HG03108 (cell line): ENCODE results near the gene EBPL.
"Not testable (repeated sequence)": the region's sequence is repeated elsewhere in the genome, so short reads cannot be mapped to it uniquely, and the experiment has no call there.

Experiments
- ATAC-seq: cut with Tn5 transposase; IDR thresholded peaks from one replicate; pipeline ENCODE4 v1.9.1; 2021; ENCODE audit warnings: moderate library complexity; ENCODE audit not compliant: unreplicated experiment

Gene EBPL

DNA sequence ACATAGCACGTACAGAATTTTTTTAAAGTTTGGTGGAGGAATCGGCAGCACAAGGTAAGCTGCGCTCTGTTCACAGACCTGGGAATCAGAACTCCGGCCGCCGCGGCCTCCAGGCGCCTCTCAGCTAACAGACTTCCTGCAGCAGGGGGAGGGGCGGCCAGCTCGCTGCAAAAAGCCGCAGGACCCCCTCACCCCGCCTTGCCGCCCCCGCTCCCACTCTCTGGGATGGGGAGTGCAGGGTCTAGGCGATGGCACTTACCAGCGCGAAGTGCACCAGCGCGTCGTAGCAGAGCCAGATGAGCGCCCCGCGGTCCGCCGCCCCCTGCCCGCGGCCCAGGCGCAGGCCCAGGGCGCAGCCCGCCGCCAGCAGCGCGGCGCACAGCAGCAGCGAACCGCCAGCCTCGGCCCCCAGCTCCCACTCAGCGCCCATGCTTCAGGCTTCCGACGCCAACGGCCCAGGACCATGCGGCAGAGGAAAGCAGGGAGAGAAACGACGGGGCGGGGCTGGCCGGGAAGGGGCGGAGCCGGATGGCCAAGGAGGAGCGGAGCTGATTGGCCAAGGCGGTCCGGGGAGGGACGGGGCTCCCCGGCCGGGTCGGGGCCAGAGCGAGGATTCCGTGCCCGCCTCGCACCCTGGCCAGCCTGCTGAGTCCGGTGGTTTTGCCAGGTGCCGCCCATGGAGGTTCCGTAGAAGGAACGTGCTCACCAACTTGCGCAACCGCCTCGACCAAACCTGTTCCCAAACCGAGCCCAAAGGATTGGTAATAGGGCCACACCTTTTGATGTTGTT, at the start of gene EBPL:
TSS of gene EBPL (minus strand) at position 492 of the 790 bp plus-strand sequence. CDS start at position 430, 62 bp downstream.
- ATAC-seq: peak; percentile 97

- ATAC-seq: no peak
These were observed 49.6 kb upstream of the EBPL start for GRCh38 chr13:49740870-49741269.

DNA sequence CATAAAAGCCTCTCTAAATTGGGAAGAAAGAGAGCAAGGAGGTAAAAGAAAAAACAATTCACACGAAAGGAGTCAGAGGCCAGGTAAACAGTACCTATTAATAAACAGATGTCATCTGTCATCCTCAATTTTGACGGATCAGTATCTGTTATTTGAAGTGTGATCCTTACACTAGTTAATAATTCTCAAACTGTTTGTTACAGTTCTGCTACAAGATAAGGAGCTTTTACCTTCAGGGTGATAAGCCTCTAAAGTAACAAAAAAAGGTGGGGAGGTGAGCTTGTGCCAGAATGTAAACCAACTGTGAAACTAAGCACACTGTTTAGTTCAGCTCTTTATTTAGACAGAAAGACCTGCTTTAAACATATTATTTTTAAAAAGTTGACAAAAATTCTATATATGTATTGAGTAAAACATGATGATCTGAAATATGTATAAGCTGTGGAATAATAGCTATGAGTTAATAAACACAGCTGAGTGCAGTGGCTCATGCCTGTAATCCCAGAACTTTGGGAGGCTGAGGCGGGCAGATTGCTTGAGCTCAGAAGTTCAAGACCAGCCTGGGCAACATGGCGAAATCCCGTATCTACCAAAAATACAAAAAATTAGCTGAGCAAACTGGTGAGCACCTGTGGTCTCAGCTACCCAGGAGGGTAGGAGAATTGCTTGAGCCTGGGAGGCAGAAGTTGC, 48.4 kb upstream of the EBPL start:
- ATAC-seq: no peak

DNA sequence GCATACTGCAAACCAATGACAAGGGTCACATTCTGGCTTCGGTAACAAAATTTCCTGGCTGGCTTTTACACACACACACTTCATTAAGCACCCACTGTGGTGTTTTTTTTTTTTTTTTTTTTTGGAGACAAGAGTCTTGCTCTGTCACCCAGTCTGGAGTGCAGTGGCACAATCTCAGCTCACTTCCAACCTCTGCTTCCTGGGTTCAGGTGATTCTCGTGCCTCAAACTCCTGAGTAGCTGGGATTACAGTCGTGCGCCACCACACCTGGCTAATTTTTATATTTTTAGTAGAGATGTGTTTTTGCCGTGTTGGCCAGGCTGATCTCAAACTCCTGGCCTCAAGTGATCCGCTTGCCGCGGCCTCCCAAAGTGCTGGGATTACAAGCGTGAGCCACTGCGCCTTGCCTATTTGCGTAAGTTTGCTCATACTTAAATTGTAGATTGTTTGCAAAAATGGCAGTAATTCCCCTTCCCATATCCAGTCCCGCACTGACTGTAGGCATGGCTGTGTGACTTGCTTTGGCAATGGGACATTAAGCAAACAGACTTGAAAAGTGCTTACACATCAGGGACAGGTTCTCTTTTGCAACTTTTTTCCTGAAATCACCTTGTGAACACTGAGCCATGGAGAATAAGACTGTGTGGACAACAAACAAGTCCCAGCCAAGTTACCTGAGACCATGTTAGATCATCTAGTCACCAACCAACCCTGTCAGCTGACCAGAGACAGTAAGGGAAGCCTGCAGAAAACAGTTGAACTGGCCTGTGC, 42.1 kb upstream of the EBPL start:
- no peak for ATAC-seq

GRCh38 chr13:49731766-49732165, 40.5 kb upstream of the EBPL start:
- ATAC-seq: no peak

DNA sequence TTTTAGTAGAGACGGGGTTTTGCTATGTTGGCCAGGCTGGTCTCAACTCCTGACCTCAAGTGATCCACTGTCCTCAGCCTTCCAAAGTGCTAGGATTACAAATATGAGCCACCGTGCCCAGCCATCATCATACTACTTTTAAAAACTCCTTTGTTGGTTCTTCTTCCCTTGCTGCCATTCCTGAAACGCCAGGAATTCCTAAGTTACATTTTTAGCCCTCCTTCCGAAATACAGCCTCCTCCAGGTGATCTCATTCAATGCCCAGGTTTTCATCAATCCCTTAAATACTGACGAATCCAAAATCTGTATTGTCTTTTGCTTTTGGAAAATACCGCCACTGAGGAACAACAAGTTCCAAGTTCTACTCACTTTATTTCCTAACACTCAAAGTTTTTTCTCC, 25.3 kb upstream of the EBPL start:
- no peak for ATAC-seq

- ATAC-seq: no peak
These were observed 23.5 kb upstream of the EBPL start for GRCh38 chr13:49714757-49715156.

DNA sequence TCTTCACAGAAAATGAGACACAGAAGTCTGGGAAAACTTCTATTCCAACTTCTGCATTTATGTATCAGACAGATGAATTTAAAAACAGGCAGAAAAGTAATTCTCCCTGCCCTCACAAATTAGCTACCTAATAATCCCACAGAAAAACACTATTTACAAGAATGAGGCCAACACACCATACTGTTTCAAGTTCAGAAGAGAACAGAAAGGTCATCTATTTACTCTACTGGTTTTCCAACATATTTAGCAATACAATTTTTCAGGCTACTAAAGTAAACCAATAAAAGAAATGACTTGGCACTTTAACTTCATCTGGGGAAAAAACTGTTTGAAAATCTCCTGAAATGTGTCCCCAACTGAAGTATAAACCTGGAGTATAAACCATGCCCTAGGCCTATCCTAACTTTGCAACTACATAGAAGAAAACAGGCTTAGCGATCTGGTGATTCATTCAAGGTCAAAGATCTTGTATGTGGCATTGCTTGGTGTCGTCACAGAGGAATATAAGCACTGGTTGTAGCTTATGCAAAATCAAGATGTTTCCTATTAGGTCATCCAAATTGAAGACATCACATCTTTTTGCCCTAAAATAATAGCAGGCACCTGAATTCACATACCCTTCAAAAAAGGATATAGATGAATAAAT, 20.1 kb upstream of the EBPL start:
- ATAC-seq: no peak

DNA sequence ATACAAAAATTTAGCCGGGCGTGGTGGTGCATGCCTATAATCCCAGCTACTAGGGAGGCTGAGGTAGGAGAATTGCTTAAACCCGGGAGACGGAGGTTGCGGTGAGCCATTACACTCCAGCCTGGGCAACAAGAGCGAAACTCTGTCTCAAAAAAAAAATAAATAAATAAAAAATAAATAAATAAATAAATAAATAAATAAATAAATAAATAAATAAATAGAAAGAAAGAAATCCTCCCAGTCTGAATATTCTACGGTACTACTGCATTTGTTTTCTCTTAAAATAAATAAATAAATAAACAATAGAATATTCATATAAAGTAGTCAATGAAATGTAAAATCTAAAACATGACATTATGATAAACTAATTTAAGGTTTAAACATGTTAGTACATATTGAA, 13.0 kb upstream of the EBPL start:
- not testable (repeated sequence) for ATAC-seq

DNA sequence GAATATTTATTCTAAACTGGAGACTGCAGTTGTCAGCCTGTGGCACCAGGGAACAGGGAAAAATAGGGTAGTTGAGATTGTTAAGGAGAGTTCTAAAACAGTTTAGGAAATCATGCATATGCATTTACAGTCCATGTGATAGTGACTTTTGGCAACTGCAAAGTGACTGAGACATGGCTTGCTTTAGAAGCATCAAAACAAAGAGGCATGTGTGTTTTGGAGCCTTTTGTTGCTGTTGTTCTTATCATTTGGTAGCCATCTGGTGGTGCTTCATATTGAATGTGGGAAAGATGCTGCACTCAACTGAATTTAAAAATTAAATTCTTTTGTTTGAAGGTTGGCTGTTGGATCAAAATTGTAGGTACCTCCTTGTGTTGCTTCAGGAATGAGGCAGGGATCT, 10.2 kb upstream of the EBPL start:
- no peak for ATAC-seq

- no peak for ATAC-seq
These were observed 6.2 kb upstream of the EBPL start for GRCh38 chr13:49697468-49697867.

DNA sequence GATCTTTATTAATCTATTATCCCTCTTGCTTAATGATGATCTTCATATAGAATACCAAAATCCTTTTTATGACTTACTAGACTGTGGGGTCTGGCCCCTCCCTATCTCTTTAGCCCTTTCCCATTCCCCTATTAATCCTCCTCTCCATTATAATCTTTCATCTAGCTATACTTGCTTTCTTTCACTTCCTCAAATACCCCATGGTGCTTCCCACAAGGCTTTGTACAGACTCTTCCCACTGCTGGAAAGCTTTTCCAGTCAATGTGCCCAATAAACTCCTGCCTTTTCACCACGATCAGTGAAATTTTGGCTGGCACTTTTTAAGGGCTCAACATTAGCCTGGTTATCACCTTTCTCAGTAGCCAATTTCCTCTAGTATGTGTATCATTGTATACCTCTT, 3.2 kb upstream of the EBPL start:
- no peak for ATAC-seq

GRCh38 chr13:49693877-49694276, 2.6 kb upstream of the EBPL start:
- no peak for ATAC-seq

DNA sequence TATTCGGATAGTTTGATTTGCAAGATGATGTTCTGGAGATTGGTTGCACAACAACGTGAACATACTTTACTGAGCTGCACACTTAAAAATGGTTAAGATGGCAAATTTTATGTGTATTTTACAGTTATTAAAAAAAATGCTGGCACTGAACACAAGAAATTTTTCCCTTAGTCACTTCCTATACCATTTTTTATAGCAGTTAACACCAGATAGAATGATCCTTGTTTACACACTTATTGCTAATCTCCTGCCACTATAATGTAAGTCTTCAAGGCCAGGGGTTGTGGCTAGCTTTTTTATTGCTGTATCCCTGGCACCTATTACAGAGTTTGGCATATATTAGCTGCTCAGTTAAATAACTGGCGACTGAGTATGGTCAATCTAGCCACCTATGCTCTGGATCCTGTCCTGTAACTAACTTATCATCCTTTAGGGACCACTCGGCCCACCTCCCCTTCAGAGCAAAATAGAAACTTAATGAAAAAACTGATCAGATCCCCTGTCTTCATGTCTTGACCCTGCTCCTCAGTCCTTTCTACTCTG, 2.0 kb upstream of the EBPL start:
- ATAC-seq: no peak

DNA sequence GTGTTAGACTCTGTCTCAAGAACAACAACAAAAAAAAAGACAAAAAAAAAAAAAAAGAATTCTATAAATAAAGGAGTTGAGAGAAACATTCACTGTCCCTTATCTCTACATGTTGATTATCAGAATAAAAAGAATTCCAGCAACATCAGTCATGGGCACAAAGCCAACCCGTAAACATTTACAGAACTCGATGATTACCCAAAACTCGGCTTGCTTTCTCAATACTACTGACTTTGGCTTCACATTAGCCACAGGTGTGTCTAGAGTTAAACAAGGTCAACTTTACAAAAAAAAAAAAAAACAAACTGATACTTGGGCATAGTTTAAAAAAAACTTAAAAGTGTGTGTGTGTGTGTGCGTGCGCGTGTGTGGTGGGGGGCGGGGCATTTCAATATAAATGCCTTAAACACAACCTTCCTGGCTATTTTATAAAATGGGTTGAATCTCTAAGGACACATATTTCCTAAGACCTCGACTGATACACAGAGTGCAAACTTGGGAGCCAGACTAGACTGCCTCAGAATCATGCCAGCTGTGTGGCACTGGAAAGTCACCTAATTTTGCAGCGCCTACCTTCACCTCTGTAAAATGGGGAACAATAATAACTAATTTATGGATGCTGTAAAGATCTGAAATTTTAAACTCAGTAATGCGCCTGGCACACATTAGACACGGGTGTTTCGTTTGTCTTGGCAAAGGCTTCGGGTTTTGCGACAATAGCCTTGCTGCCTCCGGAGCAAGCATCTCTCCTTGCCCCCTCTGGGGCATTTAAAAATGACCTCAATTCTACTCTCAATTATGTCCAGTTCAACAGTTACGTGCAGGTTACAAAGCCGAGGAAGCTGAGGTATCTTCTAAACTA, 922 bp downstream of the EBPL start:
- ATAC-seq: peak; percentile 15

GRCh38 chr13:49683489-49683888, 7.8 kb downstream of the EBPL start:
- ATAC-seq: peak; percentile 57

- ATAC-seq: no peak
These were observed 9.3 kb downstream of the EBPL start for GRCh38 chr13:49681842-49682435.

DNA sequence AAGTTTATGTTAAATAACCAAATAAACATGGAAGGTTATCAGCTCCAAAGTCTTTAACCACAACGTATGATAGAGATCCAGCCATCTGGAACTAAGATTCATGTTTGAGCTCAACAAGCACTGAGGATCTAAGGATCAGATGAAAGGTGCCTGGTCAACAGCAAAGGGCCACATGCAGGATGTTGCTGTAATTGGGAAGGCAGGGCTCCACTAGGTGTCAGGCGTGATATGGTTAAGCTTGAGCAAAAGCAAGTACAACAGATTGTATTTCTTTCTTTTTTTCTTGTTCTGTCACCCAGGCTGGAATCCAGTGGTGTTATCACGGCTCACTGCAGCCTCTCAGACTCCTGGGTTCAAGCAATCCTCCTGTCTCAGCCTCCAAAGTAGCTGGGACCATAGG, 12.0 kb downstream of the EBPL start:
- ATAC-seq: no peak

DNA sequence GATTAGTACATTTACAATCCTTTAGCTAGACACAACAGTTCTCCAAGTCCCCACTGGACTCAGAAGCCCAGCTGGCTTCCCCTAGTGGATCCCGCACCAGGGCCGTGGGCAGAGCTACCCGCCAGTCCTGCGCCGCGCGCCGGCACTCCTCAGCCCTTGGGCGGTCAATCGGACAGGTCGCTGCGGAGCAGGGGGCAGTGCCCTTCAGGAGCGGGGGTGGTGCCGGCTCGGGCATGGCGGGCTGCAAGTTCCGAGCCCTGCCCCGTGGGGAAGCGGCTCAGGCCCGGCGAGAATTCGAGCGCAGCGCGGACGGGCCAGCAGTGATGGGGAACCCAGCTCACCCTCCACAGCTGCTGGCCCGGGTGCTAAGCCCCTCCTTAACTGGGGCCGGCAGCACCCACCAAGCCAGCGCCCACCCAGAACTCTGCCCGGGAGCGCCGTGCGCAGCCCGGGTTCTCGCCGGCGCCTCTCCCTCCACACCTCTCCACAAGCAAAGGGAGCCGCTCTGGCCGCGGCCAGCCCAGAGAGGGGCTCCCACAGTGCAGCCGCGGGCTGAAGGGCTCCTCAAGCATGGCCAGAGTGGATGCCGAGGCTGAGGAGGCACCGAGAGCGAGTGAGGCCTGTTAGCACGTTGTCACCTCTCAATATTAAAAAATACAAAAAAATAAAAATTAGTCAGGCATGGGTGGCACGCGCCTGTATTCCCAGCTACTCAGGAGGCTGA, 12.9 kb downstream of the EBPL start:
- ATAC-seq: no peak
